ENCODE results near the gene GPRC5C.
A peak's percentile ranks its signal among the peaks of the same experiment; 100 is the strongest.

GPRC5C gene

GRCh38 chr17:74442670-74443515 is 11.0 kb downstream of the GPRC5C start:
- peaks cover 5% of the 10 kb centered on the region; the same call in 1 of the 2 replicates for H3K4me1 ChIP-seq (ENCODE audit: control insufficient read depth, insufficient read depth, low read length)
- peak overlapping the region; percentile 73 for H3K27ac ChIP-seq (ENCODE audit: extremely low read depth, low read depth, low read length)
- CTCF ChIA-PET, result interaction anchor here (1.4 to 6.2 kb wide), 3 partner anchors 13 to 75 kb away, joined by 3 to 54 read pairs (median 10); no protein-coding TSS in a partner anchor
- POLR2A ChIA-PET, result interaction anchor here (0.9 to 2.9 kb wide), 3 partner anchors 11 to 13 kb away, joined by 4 to 12 read pairs (median 5); no protein-coding TSS in a partner anchor
- no peak overlapping the region for H3K4me3 ChIP-seq (ENCODE audit: low read depth, low read length)
- no peaks in the 10 kb centered on the region for H3K9me3 ChIP-seq (ENCODE audit: control insufficient read depth, insufficient read depth, low read depth, low read length)
- peaks cover 0 to 34% of the 10 kb centered on the region in 2 experiments; a peak in 2 of 3 replicates for H3K36me3 ChIP-seq (ENCODE audit: control insufficient read depth in 2 of 2, insufficient read depth in 1 of 2, low read length in 2 of 2)
- TF ChIP-seq ZNF292 (tag by site-specific recombination; IDR thresholded peaks at IDR 0.05; ENCODE audit: borderline replicate concordance, low read depth) (no peak), ZXDB (tag by site-specific recombination; IDR thresholded peaks at IDR 0.05) (no peak), KLF16 (tag by site-specific recombination; IDR thresholded peaks at IDR 0.05) (no peak), ZNF670 (tag by site-specific recombination; IDR thresholded peaks at IDR 0.05; ENCODE audit: low read depth) (no peak), HOXA7 (CRISPR knock-in tag; IDR thresholded peaks at IDR 0.05; ENCODE audit: borderline replicate concordance) (no peak), ZNF701 (tag by site-specific recombination; IDR thresholded peaks at IDR 0.05) (no peak), ZNF776 (tag by site-specific recombination; IDR thresholded peaks at IDR 0.05; ENCODE audit: borderline replicate concordance) (no peak), SALL2 (tag by site-specific recombination; IDR thresholded peaks at IDR 0.05; ENCODE audit: borderline replicate concordance) (no peak), PRDM4 (tag by site-specific recombination; IDR thresholded peaks at IDR 0.05) (0 out of 2 replicates have a peak, but pooled peaks have one; percentile 41), ZBTB20 (tag by site-specific recombination; IDR thresholded peaks at IDR 0.05) (peak; percentile 83), ZNF223 (tag by site-specific recombination; IDR thresholded peaks at IDR 0.05) (no peak), SCRT2 (tag by site-specific recombination; IDR thresholded peaks at IDR 0.05) (no peak), KLF7 (tag by site-specific recombination; IDR thresholded peaks at IDR 0.05; ENCODE audit: borderline replicate concordance) (no peak), ZSCAN16 (tag by site-specific recombination; IDR thresholded peaks at IDR 0.05) (no peak), ZNF830 (tag by site-specific recombination; IDR thresholded peaks at IDR 0.05; ENCODE audit: low read depth) (no peak), ZNF626 (tag by site-specific recombination; IDR thresholded peaks at IDR 0.05) (no peak), IKZF3 (tag by site-specific recombination; IDR thresholded peaks at IDR 0.05) (0 out of 2 replicates have a peak, but pooled peaks have one; percentile 21), ZNF623 (tag by site-specific recombination; IDR thresholded peaks at IDR 0.05) (no peak), ZBTB48 (tag by site-specific recombination; IDR thresholded peaks at IDR 0.05) (no peak; the same call in 1 of the 2 replicates), ZNF610 (tag by site-specific recombination; IDR thresholded peaks at IDR 0.05; ENCODE audit: borderline replicate concordance) (no peak), ZNF449 (tag by site-specific recombination; IDR thresholded peaks at IDR 0.05) (peak; percentile 73; the same call in 1 of the 2 replicates), ZFP69B (tag by site-specific recombination; IDR thresholded peaks at IDR 0.05) (no peak), ZNF175 (tag by site-specific recombination; IDR thresholded peaks at IDR 0.05) (no peak), ZNF555 (tag by site-specific recombination; conservative IDR thresholded peaks at IDR 0.05) (no peak)
- TF ChIP-seq, protein P1, sequence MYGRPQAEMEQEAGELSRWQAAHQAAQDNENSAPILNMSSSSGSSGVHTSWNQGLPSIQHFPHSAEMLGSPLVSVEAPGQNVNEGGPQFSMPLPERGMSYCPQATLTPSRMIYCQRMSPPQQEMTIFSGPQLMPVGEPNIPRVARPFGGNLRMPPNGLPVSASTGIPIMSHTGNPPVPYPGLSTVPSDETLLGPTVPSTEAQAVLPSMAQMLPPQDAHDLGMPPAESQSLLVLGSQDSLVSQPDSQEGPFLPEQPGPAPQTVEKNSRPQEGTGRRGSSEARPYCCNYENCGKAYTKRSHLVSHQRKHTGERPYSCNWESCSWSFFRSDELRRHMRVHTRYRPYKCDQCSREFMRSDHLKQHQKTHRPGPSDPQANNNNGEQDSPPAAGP (tag by site-specific recombination; IDR thresholded peaks at IDR 0.05), result no peak
- TF ChIP-seq, protein P2, sequence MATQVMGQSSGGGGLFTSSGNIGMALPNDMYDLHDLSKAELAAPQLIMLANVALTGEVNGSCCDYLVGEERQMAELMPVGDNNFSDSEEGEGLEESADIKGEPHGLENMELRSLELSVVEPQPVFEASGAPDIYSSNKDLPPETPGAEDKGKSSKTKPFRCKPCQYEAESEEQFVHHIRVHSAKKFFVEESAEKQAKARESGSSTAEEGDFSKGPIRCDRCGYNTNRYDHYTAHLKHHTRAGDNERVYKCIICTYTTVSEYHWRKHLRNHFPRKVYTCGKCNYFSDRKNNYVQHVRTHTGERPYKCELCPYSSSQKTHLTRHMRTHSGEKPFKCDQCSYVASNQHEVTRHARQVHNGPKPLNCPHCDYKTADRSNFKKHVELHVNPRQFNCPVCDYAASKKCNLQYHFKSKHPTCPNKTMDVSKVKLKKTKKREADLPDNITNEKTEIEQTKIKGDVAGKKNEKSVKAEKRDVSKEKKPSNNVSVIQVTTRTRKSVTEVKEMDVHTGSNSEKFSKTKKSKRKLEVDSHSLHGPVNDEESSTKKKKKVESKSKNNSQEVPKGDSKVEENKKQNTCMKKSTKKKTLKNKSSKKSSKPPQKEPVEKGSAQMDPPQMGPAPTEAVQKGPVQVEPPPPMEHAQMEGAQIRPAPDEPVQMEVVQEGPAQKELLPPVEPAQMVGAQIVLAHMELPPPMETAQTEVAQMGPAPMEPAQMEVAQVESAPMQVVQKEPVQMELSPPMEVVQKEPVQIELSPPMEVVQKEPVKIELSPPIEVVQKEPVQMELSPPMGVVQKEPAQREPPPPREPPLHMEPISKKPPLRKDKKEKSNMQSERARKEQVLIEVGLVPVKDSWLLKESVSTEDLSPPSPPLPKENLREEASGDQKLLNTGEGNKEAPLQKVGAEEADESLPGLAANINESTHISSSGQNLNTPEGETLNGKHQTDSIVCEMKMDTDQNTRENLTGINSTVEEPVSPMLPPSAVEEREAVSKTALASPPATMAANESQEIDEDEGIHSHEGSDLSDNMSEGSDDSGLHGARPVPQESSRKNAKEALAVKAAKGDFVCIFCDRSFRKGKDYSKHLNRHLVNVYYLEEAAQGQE (tag by site-specific recombination; IDR thresholded peaks at IDR 0.05), result no peak
- TF ChIP-seq, protein P3, sequence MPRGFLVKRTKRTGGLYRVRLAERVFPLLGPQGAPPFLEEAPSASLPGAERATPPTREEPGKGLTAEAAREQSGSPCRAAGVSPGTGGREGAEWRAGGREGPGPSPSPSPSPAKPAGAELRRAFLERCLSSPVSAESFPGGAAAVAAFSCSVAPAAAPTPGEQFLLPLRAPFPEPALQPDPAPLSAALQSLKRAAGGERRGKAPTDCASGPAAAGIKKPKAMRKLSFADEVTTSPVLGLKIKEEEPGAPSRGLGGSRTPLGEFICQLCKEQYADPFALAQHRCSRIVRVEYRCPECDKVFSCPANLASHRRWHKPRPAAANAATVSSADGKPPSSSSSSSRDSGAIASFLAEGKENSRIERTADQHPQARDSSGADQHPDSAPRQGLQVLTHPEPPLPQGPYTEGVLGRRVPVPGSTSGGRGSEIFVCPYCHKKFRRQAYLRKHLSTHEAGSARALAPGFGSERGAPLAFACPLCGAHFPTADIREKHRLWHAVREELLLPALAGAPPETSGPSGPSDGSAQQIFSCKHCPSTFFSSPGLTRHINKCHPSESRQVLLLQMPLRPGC (tag by site-specific recombination; IDR thresholded peaks at IDR 0.05), result no peak
